IMR-90 (cell line): ENCODE measurements around the gene MTMR11.

Source experiments
- BHLHE40 ChIP-seq: fragments of 150-350 bp; IDR thresholded peaks from 2 replicates; pipeline ENCODE4 v1.6.1; 2016; ENCODE audit warnings: mild to moderate bottlenecking, low read depth, low read length
- CEBPB ChIP-seq: IDR thresholded peaks from 2 replicates; pipeline ENCODE4 v1.6.1; 2012; ENCODE audit warnings: low read depth, low read length, improper control_type of control experiment
- CHD1 ChIP-seq: IDR thresholded peaks from 2 replicates; pipeline ENCODE4 v1.6.1; 2012; ENCODE audit warnings: low read depth, low read length, improper control_type of control experiment
- MAFK ChIP-seq: IDR thresholded peaks from 2 replicates; pipeline ENCODE4 v1.6.1; 2012; ENCODE audit warnings: low read depth, low read length, improper control_type of control experiment
- MAZ ChIP-seq: IDR thresholded peaks from 2 replicates; pipeline ENCODE4 v1.6.1; 2012; ENCODE audit warnings: low read depth, mild to moderate bottlenecking, low read length, improper control_type of control experiment, moderate library complexity, borderline replicate concordance
- MXI1 ChIP-seq: IDR thresholded peaks from 2 replicates; pipeline ENCODE4 v1.6.1; 2012; ENCODE audit warnings: low read depth, mild to moderate bottlenecking, low read length, moderate library complexity, borderline replicate concordance
- POLR2A ChIP-seq: IDR thresholded peaks from 2 replicates; pipeline ENCODE4 v1.6.1; 2012; ENCODE audit warnings: mild to moderate bottlenecking, low read depth, low read length
- RAD21 ChIP-seq: IDR thresholded peaks from 2 replicates; pipeline ENCODE4 v1.6.1; 2012; ENCODE audit warnings: low read length, improper control_type of control experiment
- RCOR1 ChIP-seq: IDR thresholded peaks from 2 replicates; pipeline ENCODE4 v1.6.1; 2012; ENCODE audit warnings: mild to moderate bottlenecking, low read length, improper control_type of control experiment; ENCODE audit not compliant: insufficient replicate concordance
- RFX5 ChIP-seq: IDR thresholded peaks from 2 replicates; pipeline ENCODE4 v1.8.0; 2012; ENCODE audit warnings: low read depth, mild to moderate bottlenecking, low read length, moderate library complexity
- SMC3 ChIP-seq: fragments of 150-350 bp; IDR thresholded peaks from 2 replicates; pipeline ENCODE4 v1.6.1; 2016; ENCODE audit warnings: low read depth, mild to moderate bottlenecking, antibody characterized with exemption, low read length, moderate library complexity
- TF ChIP-seq, protein P1 (sequence below): conservative IDR thresholded peaks from 2 replicates; pipeline ENCODE4 v1.5.1; 2012; ENCODE audit warnings: mild to moderate bottlenecking, low read depth, low read length, improper control_type of control experiment
- TF ChIP-seq, protein P2 (sequence below): fragments of 150-350 bp; IDR thresholded peaks from 2 replicates; pipeline ENCODE4 v1.6.1; 2017; ENCODE audit warnings: mild to moderate bottlenecking, antibody characterized with exemption, low read length, low read depth
- TF ChIP-seq, protein P3 (sequence below): fragments of 150-350 bp; IDR thresholded peaks from 2 replicates; pipeline ENCODE4 v1.6.1; 2016; ENCODE audit warnings: low read depth, mild to moderate bottlenecking, low read length, moderate library complexity, borderline replicate concordance

DNA sequence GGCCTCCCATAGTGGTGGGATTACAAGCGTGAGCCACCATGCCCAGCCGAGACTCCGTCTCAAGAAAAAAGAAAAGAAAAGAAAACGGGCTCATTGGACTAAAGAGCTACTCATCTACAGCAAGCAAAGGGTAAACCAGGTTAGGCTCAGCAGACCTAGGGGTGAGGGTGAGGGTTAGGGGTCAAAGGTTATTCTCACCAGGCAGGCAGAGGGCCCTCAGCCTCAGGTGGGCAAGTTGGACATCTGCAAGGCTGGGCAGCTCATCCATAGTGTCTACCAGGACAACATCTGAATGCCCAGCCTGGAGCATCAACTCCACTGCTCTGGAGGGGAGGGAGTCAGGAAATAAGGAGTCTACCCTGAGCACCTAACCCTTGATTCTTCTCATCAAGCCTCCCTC lies 3.5 kb downstream of the MTMR11 start:
- TF ChIP-seq POLR2A (no peak), RAD21 (no peak), MAFK (no peak), CEBPB (no peak), RCOR1 (no peak), CHD1 (no peak), BHLHE40 (no peak), MAZ (no peak), RFX5 (no peak), SMC3 (no peak), MXI1 (no peak)
- TF ChIP-seq, protein P1, sequence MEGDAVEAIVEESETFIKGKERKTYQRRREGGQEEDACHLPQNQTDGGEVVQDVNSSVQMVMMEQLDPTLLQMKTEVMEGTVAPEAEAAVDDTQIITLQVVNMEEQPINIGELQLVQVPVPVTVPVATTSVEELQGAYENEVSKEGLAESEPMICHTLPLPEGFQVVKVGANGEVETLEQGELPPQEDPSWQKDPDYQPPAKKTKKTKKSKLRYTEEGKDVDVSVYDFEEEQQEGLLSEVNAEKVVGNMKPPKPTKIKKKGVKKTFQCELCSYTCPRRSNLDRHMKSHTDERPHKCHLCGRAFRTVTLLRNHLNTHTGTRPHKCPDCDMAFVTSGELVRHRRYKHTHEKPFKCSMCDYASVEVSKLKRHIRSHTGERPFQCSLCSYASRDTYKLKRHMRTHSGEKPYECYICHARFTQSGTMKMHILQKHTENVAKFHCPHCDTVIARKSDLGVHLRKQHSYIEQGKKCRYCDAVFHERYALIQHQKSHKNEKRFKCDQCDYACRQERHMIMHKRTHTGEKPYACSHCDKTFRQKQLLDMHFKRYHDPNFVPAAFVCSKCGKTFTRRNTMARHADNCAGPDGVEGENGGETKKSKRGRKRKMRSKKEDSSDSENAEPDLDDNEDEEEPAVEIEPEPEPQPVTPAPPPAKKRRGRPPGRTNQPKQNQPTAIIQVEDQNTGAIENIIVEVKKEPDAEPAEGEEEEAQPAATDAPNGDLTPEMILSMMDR, result no peak
- TF ChIP-seq, protein P2, sequence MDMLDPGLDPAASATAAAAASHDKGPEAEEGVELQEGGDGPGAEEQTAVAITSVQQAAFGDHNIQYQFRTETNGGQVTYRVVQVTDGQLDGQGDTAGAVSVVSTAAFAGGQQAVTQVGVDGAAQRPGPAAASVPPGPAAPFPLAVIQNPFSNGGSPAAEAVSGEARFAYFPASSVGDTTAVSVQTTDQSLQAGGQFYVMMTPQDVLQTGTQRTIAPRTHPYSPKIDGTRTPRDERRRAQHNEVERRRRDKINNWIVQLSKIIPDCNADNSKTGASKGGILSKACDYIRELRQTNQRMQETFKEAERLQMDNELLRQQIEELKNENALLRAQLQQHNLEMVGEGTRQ, result no peak
- TF ChIP-seq, protein P3, sequence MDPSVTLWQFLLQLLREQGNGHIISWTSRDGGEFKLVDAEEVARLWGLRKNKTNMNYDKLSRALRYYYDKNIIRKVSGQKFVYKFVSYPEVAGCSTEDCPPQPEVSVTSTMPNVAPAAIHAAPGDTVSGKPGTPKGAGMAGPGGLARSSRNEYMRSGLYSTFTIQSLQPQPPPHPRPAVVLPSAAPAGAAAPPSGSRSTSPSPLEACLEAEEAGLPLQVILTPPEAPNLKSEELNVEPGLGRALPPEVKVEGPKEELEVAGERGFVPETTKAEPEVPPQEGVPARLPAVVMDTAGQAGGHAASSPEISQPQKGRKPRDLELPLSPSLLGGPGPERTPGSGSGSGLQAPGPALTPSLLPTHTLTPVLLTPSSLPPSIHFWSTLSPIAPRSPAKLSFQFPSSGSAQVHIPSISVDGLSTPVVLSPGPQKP, result no peak
